GM19463 (cell line): Measurements from ENCODE around the gene TPPP.
"Not testable (repeated sequence)": the region's sequence is repeated elsewhere in the genome, so short reads cannot be mapped to it uniquely, and the experiment has no call there.

ENCODE experiments used
- ATAC-seq: cut with Tn5 transposase; IDR thresholded peaks from one replicate; pipeline ENCODE4 v1.9.1; 2021; ENCODE audit warnings: mild to moderate bottlenecking, moderate library complexity; ENCODE audit not compliant: unreplicated experiment

Gene TPPP

DNA sequence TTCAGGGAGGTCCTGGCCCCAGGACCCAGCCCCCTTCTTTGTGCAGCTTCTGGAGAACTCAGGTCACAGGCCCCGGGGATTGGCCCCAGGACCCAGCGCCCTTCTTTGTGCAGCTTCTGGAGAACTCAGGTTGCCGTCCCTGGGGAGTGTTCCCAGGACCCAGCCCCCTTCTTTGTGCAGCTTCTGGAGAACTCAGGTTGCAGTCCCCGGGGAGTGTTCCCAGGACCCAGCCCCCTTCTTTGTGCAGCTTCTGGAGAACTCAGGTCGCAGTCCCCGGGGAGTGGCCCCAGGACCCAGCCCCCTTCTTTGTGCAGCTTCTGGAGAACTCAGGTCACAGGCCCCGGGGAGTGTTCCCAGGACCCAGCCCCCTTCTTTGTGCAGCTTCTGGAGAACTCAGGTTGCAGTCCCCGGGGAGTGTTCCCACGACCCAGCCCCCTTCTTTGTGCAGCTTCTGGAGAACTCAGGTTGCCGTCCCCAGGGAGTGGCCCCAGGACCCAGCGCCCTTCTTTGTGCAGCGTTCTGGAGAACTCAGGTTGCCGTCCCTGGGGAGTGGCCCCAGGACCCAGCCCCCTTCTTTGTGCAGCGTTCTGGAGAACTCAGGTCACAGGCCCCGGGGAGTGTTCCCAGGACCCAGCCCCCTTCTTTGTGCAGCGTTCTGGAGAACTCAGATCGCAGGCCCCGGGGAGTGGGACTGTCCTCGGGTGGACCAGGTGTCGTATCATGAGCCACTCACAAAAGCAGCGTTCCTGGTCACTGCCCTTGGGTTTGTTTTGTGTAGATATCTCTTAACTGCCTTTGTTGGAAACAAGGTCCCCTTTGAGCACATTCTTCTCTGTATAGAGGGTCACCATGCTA is 64.6 kb downstream of the TPPP start:
- ATAC-seq: not testable (repeated sequence)

DNA sequence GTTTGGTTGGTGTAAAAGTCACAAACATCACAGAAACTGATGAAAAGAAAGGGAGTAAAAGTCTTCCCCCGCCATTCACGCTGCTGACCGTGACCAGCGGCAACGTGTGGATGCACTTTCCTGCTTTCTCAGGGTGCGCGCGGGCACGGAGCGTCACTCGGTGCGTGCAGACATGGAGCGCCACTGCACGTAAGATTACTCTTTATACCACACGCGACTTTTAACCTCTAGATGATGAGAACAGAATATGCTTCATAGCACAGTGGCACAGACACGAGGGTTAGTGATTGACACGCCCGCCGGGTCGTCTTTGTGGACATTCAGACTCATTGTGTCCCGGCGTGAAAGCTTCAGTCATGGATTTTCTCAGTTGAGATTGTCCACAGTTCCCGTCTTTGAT is 65.3 kb downstream of the TPPP start:
- ATAC-seq: no peak

DNA sequence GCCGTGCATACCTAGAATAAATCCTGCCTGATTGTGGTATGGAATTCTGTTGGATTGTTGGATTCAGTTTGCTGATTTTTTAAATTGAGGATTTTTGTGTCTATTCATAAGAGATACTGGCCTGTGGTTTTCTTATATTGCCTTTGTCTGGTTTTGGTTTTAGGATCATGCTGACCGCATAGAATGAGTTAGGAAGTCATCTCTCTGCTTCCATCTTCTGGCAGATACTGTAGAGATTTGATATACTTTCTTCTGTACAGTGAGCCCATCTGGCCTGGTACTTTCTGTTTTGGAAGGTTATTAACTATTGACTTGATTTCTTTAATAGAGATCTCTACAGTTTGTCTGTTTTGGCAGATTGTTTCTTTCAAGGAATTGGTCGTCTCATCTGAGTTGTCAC is 66.3 kb downstream of the TPPP start:
- no peak for ATAC-seq

DNA sequence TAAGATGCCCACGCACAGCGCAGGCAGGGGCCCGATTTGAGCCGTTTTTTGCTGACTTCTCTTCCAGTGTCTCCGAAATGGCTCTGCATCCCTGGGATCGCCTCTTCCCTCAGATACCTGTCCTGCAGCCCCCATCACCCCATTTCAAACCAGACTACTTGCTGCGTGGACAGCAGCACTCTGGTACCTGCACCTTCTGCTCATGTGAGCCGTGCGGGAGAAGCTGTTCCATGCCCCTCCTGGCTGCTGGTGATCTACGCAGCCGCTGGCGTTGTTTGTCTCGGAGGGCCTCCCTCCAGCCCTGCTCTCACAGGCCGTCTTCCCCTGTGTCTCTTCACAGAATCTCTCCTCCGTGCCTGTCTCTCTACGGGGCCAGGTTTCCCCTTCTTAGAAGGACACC is 67.6 kb downstream of the TPPP start:
- no peak for ATAC-seq

DNA sequence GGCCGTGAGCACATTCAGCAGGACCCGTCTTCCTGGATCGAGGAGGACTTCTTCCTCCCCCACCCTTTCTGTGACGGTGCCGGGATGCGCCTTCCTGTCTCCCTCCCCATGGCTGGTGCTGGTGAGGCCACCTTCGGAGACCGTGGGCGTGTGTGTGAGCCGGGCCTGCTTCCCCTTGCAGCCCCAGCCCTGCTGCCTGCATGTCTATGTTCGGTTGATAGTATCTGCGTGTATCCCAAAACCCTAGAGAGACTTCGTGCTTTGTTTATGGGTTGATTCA is 68.3 kb downstream of the TPPP start:
- no peak for ATAC-seq

DNA sequence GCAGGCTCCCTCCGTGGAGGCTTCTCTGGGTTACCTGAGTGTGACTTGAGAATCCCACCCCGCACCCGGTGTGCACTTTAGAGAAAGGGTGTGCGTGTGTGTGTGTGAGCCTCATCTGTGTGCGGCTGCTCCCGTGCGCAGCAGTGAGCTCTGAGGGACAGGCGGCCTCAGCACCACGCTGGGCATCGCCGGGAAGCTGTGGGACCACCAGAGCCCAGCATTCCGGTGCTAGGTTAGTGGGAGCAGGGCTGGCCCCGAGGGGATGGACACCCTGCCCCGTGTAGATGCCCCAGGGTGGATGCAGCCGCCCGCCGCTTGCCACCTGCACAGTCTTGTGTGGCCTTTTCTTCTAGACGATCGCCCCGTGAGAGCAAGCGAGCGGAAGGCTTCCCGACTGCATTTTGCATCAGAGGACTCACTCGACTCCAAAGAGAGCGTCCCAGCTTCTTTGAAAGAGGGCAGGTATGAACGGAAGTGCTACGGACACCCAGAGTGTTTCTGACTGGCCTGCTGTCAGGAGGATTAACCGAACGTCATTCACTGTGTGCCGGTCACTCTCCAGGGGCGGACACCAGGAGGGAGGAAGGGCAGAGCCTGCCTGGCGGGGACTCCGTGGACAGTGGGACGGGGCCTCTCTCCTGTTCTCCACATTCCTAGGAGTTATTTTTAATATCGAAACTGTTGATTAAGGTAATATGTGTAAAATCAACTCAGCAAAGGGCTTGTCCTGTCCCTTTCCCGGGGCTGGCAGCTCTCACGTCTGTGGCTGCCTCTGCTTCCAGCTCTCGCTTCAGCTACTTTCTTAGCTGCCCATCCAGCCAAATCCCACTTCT is 68.8 kb downstream of the TPPP start:
- ATAC-seq: no peak

DNA sequence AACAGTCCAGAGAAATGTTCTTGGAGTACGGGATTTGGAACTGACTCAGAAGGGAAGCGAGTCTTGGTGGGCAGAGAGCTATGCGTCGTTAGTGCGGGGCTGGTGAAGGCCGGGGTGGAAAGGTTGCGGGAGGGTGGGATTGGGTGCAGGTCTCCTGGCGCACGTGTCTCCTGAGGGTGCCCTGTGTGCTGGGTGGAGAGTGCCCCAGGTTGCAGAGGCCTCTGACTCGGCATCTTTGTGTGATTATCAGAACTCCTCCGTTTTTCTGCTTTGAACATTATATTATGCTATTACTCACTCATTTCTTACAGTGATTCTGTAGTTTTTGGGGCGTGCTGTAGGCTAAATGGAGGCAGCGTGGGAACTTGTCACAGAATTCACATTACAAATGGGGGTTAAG is 69.6 kb downstream of the TPPP start:
- ATAC-seq: no peak

DNA sequence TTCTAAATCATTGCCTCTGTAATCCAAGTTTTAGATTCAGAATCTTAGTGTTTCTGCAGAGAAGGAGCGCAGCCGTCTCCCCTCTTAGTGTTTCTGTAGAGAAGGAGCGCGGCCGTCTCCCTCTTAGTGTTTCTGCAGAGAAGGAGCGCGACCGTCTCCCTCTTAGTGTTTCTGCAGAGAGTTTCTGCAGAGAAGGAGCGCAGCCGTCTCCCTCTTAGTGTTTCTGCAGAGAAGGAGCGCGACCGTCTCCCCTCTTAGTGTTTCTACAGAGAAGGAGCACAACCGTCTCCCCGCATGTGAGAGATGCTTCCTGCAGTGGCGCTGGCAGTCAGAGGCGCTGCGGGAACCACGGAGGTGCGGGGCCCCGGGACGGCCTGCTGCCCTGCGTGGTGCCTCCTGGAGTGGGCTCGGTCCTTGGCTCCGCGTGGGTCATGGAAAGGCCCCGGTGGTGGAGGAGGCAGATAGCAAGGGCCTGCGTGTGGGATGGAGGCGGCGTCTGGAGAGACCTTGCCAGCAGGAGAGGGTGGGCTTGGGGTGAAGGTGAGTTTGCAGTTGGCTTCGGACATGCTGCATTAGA is 70.1 kb downstream of the TPPP start:
- ATAC-seq: no peak

DNA sequence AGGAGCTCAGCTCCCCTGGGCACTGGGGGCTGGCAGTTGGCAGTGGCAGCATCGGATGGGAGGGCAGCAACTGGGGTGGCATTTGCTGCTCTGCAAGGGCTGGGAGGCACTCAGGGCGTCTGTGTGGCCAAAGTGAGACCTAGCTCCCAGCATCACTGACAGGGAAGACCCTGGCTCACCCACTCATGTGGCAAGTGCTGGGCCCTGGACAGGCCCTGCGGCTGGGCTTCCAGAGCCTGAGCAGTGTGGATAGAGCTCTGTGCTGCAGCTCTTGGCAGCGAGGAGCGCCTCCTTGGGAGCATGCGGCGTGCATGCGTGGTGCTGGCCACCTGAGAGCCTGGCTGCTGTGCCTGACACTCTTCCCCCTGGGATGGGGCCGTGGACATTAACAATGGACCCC is 70.8 kb downstream of the TPPP start:
- no peak for ATAC-seq

DNA sequence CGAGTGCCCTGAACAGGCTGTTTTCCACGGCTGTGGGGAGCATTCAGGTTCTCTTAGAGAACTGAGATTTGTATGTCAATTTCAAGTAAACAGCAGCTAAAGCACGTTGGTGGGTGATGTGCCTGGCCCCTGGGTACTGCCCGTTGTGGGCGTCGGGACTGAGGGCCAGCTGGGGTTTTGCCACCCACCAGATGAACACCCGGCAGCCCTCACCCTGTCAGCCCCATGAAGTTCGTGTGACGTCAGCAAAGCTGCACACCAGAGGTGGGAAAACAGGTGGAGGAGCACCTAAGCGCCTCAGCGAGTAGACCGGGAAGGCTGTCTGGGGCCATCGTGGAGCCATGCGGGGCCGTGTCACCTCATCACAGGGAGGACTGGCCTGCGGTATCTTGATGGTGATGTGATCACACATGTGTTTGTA is 71.8 kb downstream of the TPPP start:
- ATAC-seq: no peak

DNA sequence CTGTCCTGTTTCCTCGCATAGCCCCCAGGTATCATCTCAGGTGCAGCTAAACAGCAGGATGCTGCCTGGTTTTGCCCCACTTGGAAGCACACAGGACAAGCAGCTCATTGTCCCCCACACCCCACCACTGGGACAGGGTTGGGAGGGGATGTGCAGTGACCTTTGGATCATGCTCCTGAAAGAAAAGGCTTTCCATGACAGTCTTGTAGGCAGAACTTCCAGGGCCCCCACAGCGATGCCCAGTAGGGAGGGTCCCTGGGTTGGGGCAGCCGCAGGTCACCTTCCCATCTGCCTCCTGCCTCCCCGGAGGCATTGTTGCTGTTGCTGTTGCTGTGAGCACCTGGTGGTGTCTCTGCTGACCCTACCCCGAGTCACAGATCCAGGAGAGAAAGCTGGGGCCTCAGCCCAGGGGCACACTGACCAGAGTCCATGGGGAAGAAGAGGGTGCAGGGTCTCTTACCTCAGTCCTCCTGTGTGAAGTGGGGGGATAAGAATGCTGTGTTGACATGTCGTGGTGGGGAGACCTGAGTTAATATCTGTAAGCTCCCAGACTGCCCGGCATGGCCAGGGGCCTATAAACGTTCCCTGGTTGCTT is 72.5 kb downstream of the TPPP start:
- no peak for ATAC-seq

DNA sequence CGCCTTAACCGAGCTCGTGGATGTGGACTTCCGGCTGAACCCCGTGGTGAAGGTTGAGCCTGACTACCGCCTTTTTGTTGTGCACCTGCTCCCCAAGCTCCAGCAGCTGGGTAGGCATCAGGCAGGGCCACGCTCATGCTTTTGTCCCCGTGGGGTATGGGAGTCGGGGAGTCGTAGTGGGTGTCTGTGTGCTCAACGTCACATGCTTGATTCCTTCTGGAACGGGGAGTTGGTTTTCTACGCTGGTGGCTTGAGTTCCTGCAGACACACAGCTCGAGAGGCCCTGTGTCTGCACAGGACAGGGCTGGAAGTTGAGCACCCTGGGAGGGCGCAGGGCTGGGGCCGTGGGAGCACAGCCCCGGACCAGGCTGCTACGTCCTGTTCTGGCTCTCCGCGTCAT is 73.0 kb downstream of the TPPP start:
- no peak for ATAC-seq

DNA sequence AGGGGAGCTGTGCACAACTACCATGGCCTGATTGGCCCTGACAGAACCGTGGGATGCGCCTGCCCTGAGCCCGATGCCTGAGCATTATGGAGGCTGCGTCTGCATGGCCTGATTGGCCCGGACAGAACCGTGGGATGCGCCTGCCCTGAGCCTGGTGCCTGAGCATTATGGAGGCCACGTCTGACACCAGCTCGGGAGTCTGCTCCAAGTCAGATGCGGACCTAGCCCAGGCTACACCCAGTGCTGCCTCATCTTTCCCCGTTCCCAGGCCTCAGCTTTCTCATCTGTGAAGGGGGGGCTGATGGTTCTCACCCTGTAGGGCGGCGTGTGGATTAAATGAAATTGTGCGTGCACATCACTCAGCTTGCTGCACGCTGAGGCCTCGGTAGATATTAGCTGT is 73.7 kb downstream of the TPPP start:
- no peak for ATAC-seq

DNA sequence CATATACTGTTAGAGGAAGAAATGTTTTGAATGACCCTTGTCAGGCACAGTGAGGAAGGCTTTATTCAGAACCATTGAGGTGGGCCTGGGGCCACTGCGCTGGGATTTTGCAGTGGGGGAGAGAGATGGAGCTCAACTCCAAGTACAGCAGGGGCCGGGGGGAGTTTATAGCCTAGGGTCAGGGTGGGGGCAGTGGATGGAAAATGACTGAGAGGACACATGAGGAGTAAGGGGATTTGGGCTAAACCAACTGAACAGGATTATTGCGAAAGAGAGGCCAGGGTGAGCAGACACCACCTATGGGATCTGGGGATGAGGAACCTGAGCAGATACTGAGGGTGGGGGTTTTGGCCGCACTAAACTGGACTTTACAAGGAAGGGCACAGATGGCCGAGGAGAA is 74.7 kb downstream of the TPPP start:
- ATAC-seq: no peak

DNA sequence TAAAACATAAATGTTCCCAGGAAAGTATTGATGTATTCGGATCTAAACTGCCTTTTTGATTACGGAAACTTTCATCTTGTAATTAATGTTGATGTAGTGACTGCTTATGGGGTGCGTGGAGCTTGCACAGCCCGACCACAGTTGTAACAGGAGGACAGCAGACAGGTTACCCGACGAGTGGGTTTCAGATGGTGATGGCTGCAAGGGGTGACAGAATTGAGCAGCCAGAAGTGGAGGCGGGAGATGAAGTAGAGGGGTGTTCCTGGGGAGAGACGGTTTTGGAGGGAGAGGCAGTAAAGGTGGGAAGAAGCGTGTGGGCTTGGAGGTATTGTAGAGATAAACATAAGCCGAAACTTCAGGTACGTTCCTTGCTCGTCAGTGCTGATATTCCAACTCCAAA is 75.3 kb downstream of the TPPP start:
- no peak for ATAC-seq

DNA sequence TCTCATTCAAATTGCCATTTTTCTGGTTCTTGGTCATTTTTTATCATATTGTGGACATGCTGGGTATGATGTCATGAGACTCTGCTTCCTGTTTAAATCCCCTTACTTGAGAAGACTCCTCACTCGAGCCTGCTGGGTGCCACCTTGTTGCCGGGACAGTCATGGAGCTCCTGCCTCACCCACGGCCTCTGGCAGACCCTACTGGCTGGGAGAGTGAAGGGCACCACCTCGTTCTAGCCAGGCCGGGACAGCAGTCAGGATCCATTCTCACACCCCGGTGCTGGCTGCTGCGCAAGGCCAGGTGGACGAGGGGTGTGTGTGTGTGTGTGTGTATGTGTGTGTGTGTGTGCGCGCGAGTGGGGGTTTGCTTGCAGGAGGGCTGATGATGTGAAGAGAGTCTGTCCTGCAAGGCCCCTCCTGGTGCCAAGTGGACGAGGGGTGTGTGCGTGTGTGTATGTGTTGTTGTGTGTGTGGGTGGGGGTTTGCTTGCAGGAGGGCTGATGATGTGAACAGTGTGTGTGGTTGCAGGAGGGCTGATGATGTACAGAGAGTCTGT is 76.6 kb downstream of the TPPP start:
- ATAC-seq: no peak

DNA sequence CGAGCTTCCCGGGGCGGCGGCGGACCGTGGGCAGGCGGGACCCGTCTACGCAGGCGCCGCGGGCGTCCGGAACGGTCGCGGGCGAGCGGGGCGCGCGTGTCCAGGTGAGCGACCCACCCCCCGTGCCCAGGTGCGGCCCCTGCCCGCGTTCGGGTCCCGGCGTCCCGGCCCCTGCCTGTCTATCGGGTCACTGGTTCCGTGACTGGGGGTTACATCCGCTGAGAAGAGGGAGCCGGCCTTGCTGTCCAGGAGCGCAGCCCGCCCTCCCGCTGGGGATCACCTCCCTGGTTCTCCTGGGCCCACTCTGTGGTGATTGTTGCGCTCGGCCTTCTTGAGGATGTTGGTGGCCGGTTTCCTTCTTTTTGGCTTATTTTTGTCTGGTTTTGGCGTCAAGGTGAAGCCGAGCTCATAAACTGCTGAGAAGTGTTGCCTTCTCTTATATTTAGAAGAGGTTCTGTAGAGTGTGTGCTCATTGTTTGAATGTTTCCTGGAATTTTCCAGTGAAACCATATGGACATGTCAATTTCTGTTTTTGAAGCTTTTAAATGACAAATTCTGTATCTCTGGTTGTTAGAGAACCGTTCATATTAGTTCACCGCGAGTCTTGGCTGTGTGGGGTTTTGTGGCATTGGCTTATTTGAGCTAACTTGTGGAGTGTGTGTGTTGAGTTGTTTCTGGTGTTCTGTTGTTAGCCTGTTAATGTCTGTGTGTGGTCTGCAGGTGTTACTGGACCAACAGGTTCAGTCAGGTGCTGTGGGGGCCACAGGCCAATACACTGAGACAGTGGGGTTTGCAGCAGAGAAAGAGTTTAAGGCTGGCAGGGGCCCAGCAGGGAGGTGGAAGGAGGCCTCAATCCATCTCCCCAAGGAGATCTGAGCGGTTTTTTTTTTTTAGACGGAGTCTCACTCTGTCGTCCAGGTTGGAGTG is 80.4 kb downstream of the TPPP start:
- ATAC-seq: peak; percentile 24

DNA sequence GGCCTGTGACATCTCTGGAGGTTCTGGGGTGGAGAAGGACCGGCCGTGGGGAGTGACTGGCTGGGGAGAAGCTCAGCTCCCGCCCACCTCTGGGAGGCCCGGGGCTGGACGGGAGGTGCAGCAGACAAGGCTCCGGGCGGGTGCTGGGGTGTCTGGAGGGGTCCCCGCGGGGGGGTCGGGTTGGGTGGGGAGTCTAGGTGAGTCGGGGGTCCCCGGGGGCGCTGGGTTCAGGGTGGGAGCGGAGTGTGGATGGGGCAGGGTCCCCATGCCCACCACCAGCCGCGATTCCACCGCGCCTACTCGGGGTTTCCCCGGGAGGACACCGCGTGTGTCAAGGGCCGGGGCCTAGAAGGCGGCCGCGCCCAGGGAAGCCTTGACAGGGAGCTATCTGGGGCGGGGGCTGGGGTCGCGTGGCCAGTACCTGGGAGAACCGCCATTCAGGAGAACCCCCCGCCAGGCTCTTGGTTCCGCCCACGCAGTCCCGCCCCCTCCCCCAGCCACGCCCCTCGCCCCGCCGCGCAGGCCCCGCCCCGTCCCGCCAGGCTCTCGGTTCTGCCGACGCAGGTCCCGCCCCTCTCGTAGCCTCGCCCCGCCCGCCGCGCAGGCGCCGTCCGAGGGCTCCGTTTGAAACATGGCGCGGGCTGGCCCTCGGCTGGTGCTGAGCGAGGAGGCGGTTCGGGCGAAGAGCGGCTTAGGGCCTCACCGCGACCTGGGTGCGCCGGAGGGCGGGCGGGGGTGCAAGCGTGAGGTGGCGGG is 81.2 kb downstream of the TPPP start, which contains the start of gene CEP72:
Gene CEP72 (plus strand): TSS at position 610 of the 756 bp plus-strand sequence. CDS start 22 bp downstream, at position 632.
- peak; percentile 77 for ATAC-seq
